Right atrium auricular region (tissue), 2 donors: Measurements from ENCODE around the gene PAXIP1. TPM values are rescaled to one million over a fixed set of nuclear protein-coding genes. Genes with fewer than 3 reads are reported as not detected.

Experiments used
- DNase-seq: peaks from one replicate; pipeline ENCODE4 v3.0.0-alpha.2; 2019; ENCODE audit warnings: low spot score
- H3K27ac ChIP-seq, 2 donors: fragments of 200-600 bp; sonication (generic); 1 replicate in 1 of 2; 2 replicates in 1 of 2; pipeline ENCODE4 v1.5.1; 2016 to 2019
- H3K27me3 ChIP-seq, 2 donors: fragments of 200-600 bp; sonication (generic); one replicate each; pipeline versions ENCODE4 v1.5.1 to v1.6.0; 2017 to 2019
- H3K36me3 ChIP-seq: fragments of 200-600 bp; sonication (generic); one replicate; pipeline ENCODE4 v1.5.1; 2016
- H3K4me1 ChIP-seq, 2 donors: fragments of 200-600 bp; sonication (generic); one replicate each; pipeline versions ENCODE4 v1.5.1 to v1.6.0; 2017 to 2019
- H3K4me3 ChIP-seq, 2 donors: fragments of 200-600 bp; sonication (generic); 1 replicate in 1 of 2; 2 replicates in 1 of 2; pipeline ENCODE4 v1.5.1; 2017 to 2019; ENCODE audit warnings: mild to moderate bottlenecking in 1 of 2, moderate library complexity in 1 of 2
- H3K9me3 ChIP-seq, 2 donors: fragments of 200-600 bp; sonication (generic); one replicate each; pipeline ENCODE4 v1.5.1; 2019
- CTCF ChIP-seq, 2 donors: fragments of 200-600 bp; sonication (generic); IDR thresholded peaks; one replicate each; pipeline ENCODE4 v1.5.1; 2019; ENCODE audit warnings: antibody characterized with exemption in 2 of 2
- total RNA-seq, 2 donors: library from RNA; depleted of rRNA; stranded (reverse); fragments of >200 nt; gene quantifications; one replicate each; pipeline ENCODE4 v1.1.0, GENCODE V29; 2016

The PAXIP1 gene
- total RNA-seq, 2 donors from 2014 or later, result 6.2 to 8.2 TPM

- no peaks in the 10 kb centered on the region for H3K9me3 ChIP-seq
- H3K27me3 ChIP-seq, result no peaks in the 10 kb centered on the region
- no peak for TF ChIP-seq CTCF (IDR thresholded peaks at IDR 0.05)
- H3K27ac ChIP-seq, result no peak overlapping the region
- H3K4me1 ChIP-seq, result no peaks in the 10 kb centered on the region
- no peak overlapping the region for H3K4me3 ChIP-seq
- H3K36me3 ChIP-seq, result peaks cover 8% of the 10 kb centered on the region
- no peak for DNase-seq
These were observed 11.9 kb downstream of the PAXIP1 start for GRCh38 chr7:154990964-154991540.

- TF ChIP-seq CTCF (IDR thresholded peaks at IDR 0.05), result no peak
- no peak overlapping the region for H3K27ac ChIP-seq
- peaks cover 0 to 10% of the 10 kb centered on the region in 2 donors for H3K4me1 ChIP-seq
- no peaks in the 10 kb centered on the region for H3K27me3 ChIP-seq
- no peak for DNase-seq
- H3K36me3 ChIP-seq, result no peaks in the 10 kb centered on the region
- no peaks in the 10 kb centered on the region for H3K9me3 ChIP-seq
- no peak overlapping the region for H3K4me3 ChIP-seq
These were observed 15.4 kb downstream of the PAXIP1 start for GRCh38 chr7:154987571-154987970.

- H3K27ac ChIP-seq, result no peak overlapping the region
- TF ChIP-seq CTCF (IDR thresholded peaks at IDR 0.05), result no peak
- peaks cover 0 to 10% of the 10 kb centered on the region in 2 donors for H3K4me1 ChIP-seq
- no peaks in the 10 kb centered on the region for H3K36me3 ChIP-seq
- H3K27me3 ChIP-seq, result no peaks in the 10 kb centered on the region
- DNase-seq, result no peak
- H3K4me3 ChIP-seq, result no peak overlapping the region
- H3K9me3 ChIP-seq, result no peaks in the 10 kb centered on the region
These were observed 16.6 kb downstream of the PAXIP1 start for GRCh38 chr7:154986200-154986945.

GRCh38 chr7:154985230-154985629 lies 17.7 kb downstream of the PAXIP1 start:
- TF ChIP-seq CTCF (IDR thresholded peaks at IDR 0.05), result no peak
- H3K27me3 ChIP-seq, result no peaks in the 10 kb centered on the region
- H3K36me3 ChIP-seq, result no peaks in the 10 kb centered on the region
- DNase-seq, result no peak
- H3K4me3 ChIP-seq, result no peak overlapping the region
- H3K9me3 ChIP-seq, result no peaks in the 10 kb centered on the region
- H3K4me1 ChIP-seq, result peaks cover 0 to 10% of the 10 kb centered on the region in 2 donors
- no peak overlapping the region for H3K27ac ChIP-seq

DNA sequence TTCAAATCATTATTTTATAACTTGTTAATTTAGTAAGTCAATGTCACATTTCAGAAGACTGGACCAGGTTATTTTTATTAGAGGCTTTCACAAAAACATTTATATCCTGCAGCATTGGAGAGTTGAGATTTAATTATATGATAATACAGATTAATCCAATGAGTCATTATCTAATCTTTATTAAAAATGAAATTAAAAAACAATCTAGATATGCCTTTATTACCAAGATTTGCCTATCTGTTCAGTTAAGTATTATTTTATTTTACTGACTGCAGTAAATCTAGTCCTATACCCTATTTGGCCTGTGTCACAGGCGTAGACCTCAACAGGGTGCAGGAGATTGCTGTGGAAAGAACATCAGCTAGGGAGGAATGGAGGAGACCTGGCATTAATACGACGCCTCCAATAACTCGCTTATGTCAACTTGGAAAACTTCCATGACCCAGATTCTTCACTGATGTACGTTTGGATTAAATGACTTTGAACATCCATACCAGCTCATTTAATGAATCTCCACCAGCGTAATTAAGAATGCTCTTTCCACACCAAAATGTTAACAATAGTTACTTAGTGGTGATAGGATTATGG lies 18.2 kb downstream of the PAXIP1 start:
- Histone ChIP-seq H3K4me1 (peaks cover 0 to 10% of the 10 kb centered on the region in 2 donors), H3K9me3 (no peaks in the 10 kb centered on the region), H3K27me3 (no peaks in the 10 kb centered on the region), H3K27ac (no peak overlapping the region), H3K4me3 (no peak overlapping the region), H3K36me3 (no peaks in the 10 kb centered on the region)
- no peak for DNase-seq
- TF ChIP-seq CTCF (IDR thresholded peaks at IDR 0.05), result no peak
